GM12878 (cell line): ENCODE data around the gene OR13G1. TPM values are rescaled to one million over a fixed set of nuclear protein-coding genes. Genes with fewer than 3 reads are reported as not detected.

Source experiments
- polyA plus RNA-seq, 11 experiments: library from polyadenylated mRNA; depleted of rRNA in 4 of 11; unstranded in 6 of 11; stranded (reverse) in 5 of 11; fragments of >200 nt; fragmentation: Nextera tagmentation in 4 of 11; fragmentation: Illumina TruSeq in 1 of 11; extraction: Ambion mirVana in 4 of 11; extraction: Trizol in 1 of 11; gene quantifications; 1 replicate in 1 of 11; 2 replicates in 10 of 11; pipeline versions ENCODE4 v1.2.1 to v1.2.3, GENCODE V29; 2011 to 2016; ENCODE audit warnings: inconsistent platforms in 2 of 11, missing spikeins in 2 of 11, low read depth in 1 of 11
- total RNA-seq, 4 experiments: library from RNA; depleted of rRNA in 3 of 4; stranded (reverse); fragments of >200 nt in 3 of 4; fragmentation: Illumina TruSeq in 1 of 4; extraction: Trizol in 1 of 4; gene quantifications; 2 replicates each; pipeline versions ENCODE4 v1.2.1 to v1.2.3, GENCODE V29; 2013 to 2021

OR13G1 gene
- total and polyA plus RNA-seq, 10 of the 15 experiments (the other 5 are each of a cell fraction or from before 2014, with no cell fraction given) = not detected

Other genes starting within 250 kb of the OR13G1 start
Only the 7 nearest of the 15 such genes appear.
- gene GCSAML, start 130.6 kb downstream of the OR13G1 start, total RNA-seq (2014; rRNA removed) = not detected in 2 replicates
- gene GCSAML, start 130.6 kb downstream of the OR13G1 start, total RNA-seq (2014; rRNA removed; fragmentation: Illumina TruSeq; extraction: Trizol) = not detected in 2 replicates
- not detected in 2 replicates for gene GCSAML, start 130.6 kb downstream of the OR13G1 start, total RNA-seq (2021)
- 0.03 and 0.10 TPM in 2 replicates for gene GCSAML, start 130.6 kb downstream of the OR13G1 start, polyA plus RNA-seq (2011; rRNA removed)
- not detected in 2 replicates for gene GCSAML, start 130.6 kb downstream of the OR13G1 start, polyA plus RNA-seq (2014; fragmentation: Illumina TruSeq; extraction: Trizol)
- gene GCSAML, start 130.6 kb downstream of the OR13G1 start, polyA plus RNA-seq (2014; fragmentation: Nextera tagmentation; extraction: Ambion mirVana) = not detected
- gene GCSAML, start 130.6 kb downstream of the OR13G1 start, polyA plus RNA-seq (2014; rRNA removed) = not detected in 2 replicates
- not detected for gene GCSAML, start 130.6 kb downstream of the OR13G1 start, polyA plus RNA-seq (2016; fragmentation: Nextera tagmentation; extraction: Ambion mirVana)
- not detected in 2 replicates for gene OR2G2, start 91.4 kb downstream of the OR13G1 start, total RNA-seq (2014; rRNA removed)
- not detected in 2 replicates for gene OR2G2, start 91.4 kb downstream of the OR13G1 start, total RNA-seq (2014; rRNA removed; fragmentation: Illumina TruSeq; extraction: Trizol)
- gene OR2G2, start 91.4 kb downstream of the OR13G1 start, total RNA-seq (2021) = not detected in 2 replicates
- gene OR2G2, start 91.4 kb downstream of the OR13G1 start, polyA plus RNA-seq (2011; rRNA removed) = not detected in 2 replicates
- not detected in 2 replicates for gene OR2G2, start 91.4 kb downstream of the OR13G1 start, polyA plus RNA-seq (2014; fragmentation: Illumina TruSeq; extraction: Trizol)
- gene OR2G2, start 91.4 kb downstream of the OR13G1 start, polyA plus RNA-seq (2014; fragmentation: Nextera tagmentation; extraction: Ambion mirVana) = not detected
- not detected in 2 replicates for gene OR2G2, start 91.4 kb downstream of the OR13G1 start, polyA plus RNA-seq (2014; rRNA removed)
- gene OR2G2, start 91.4 kb downstream of the OR13G1 start, polyA plus RNA-seq (2016; fragmentation: Nextera tagmentation; extraction: Ambion mirVana) = not detected
- not detected in 2 replicates for gene OR2G3, start 74.2 kb downstream of the OR13G1 start, total RNA-seq (2014; rRNA removed)
- gene OR2G3, start 74.2 kb downstream of the OR13G1 start, total RNA-seq (2014; rRNA removed; fragmentation: Illumina TruSeq; extraction: Trizol) = not detected in 2 replicates
- not detected in 2 replicates for gene OR2G3, start 74.2 kb downstream of the OR13G1 start, total RNA-seq (2021)
- gene OR2G3, start 74.2 kb downstream of the OR13G1 start, polyA plus RNA-seq (2011; rRNA removed) = not detected in 2 replicates
- gene OR2G3, start 74.2 kb downstream of the OR13G1 start, polyA plus RNA-seq (2014; fragmentation: Illumina TruSeq; extraction: Trizol) = not detected in 2 replicates
- not detected for gene OR2G3, start 74.2 kb downstream of the OR13G1 start, polyA plus RNA-seq (2014; fragmentation: Nextera tagmentation; extraction: Ambion mirVana)
- gene OR2G3, start 74.2 kb downstream of the OR13G1 start, polyA plus RNA-seq (2014; rRNA removed) = not detected in 2 replicates
- not detected for gene OR2G3, start 74.2 kb downstream of the OR13G1 start, polyA plus RNA-seq (2016; fragmentation: Nextera tagmentation; extraction: Ambion mirVana)
- gene OR6F1, start 36.9 kb upstream of the OR13G1 start, total RNA-seq (2014; rRNA removed) = not detected in 2 replicates
- not detected in 2 replicates for gene OR6F1, start 36.9 kb upstream of the OR13G1 start, total RNA-seq (2014; rRNA removed; fragmentation: Illumina TruSeq; extraction: Trizol)
- not detected in 2 replicates for gene OR6F1, start 36.9 kb upstream of the OR13G1 start, total RNA-seq (2021)
- not detected in 2 replicates for gene OR6F1, start 36.9 kb upstream of the OR13G1 start, polyA plus RNA-seq (2011; rRNA removed)
- not detected in 2 replicates for gene OR6F1, start 36.9 kb upstream of the OR13G1 start, polyA plus RNA-seq (2014; fragmentation: Illumina TruSeq; extraction: Trizol)
- not detected for gene OR6F1, start 36.9 kb upstream of the OR13G1 start, polyA plus RNA-seq (2014; fragmentation: Nextera tagmentation; extraction: Ambion mirVana)
- gene OR6F1, start 36.9 kb upstream of the OR13G1 start, polyA plus RNA-seq (2014; rRNA removed) = not detected in 2 replicates
- gene OR6F1, start 36.9 kb upstream of the OR13G1 start, polyA plus RNA-seq (2016; fragmentation: Nextera tagmentation; extraction: Ambion mirVana) = not detected
- not detected in 2 replicates for gene OR14K1, start 58.9 kb upstream of the OR13G1 start, total RNA-seq (2014; rRNA removed)
- not detected in 2 replicates for gene OR14K1, start 58.9 kb upstream of the OR13G1 start, total RNA-seq (2014; rRNA removed; fragmentation: Illumina TruSeq; extraction: Trizol)
- not detected in 2 replicates for gene OR14K1, start 58.9 kb upstream of the OR13G1 start, total RNA-seq (2021)
- not detected in 2 replicates for gene OR14K1, start 58.9 kb upstream of the OR13G1 start, polyA plus RNA-seq (2011; rRNA removed)
- gene OR14K1, start 58.9 kb upstream of the OR13G1 start, polyA plus RNA-seq (2014; fragmentation: Illumina TruSeq; extraction: Trizol) = not detected in 2 replicates
- gene OR14K1, start 58.9 kb upstream of the OR13G1 start, polyA plus RNA-seq (2014; fragmentation: Nextera tagmentation; extraction: Ambion mirVana) = not detected
- not detected in 2 replicates for gene OR14K1, start 58.9 kb upstream of the OR13G1 start, polyA plus RNA-seq (2014; rRNA removed)
- not detected for gene OR14K1, start 58.9 kb upstream of the OR13G1 start, polyA plus RNA-seq (2016; fragmentation: Nextera tagmentation; extraction: Ambion mirVana)
- gene OR14A2, start 68.4 kb upstream of the OR13G1 start, total RNA-seq (2014; rRNA removed) = not detected in 2 replicates
- not detected in 2 replicates for gene OR14A2, start 68.4 kb upstream of the OR13G1 start, total RNA-seq (2014; rRNA removed; fragmentation: Illumina TruSeq; extraction: Trizol)
- gene OR14A2, start 68.4 kb upstream of the OR13G1 start, total RNA-seq (2021) = not detected in 2 replicates
- gene OR14A2, start 68.4 kb upstream of the OR13G1 start, polyA plus RNA-seq (2011; rRNA removed) = not detected in 2 replicates
- not detected in 2 replicates for gene OR14A2, start 68.4 kb upstream of the OR13G1 start, polyA plus RNA-seq (2014; fragmentation: Illumina TruSeq; extraction: Trizol)
- not detected for gene OR14A2, start 68.4 kb upstream of the OR13G1 start, polyA plus RNA-seq (2014; fragmentation: Nextera tagmentation; extraction: Ambion mirVana)
- not detected in 2 replicates for gene OR14A2, start 68.4 kb upstream of the OR13G1 start, polyA plus RNA-seq (2014; rRNA removed)
- not detected for gene OR14A2, start 68.4 kb upstream of the OR13G1 start, polyA plus RNA-seq (2016; fragmentation: Nextera tagmentation; extraction: Ambion mirVana)
- gene OR1C1, start 80.8 kb upstream of the OR13G1 start, total RNA-seq (2014; rRNA removed) = not detected in 2 replicates
- gene OR1C1, start 80.8 kb upstream of the OR13G1 start, total RNA-seq (2014; rRNA removed; fragmentation: Illumina TruSeq; extraction: Trizol) = not detected in 2 replicates
- not detected in 2 replicates for gene OR1C1, start 80.8 kb upstream of the OR13G1 start, total RNA-seq (2021)
- not detected in 2 replicates for gene OR1C1, start 80.8 kb upstream of the OR13G1 start, polyA plus RNA-seq (2011; rRNA removed)
- gene OR1C1, start 80.8 kb upstream of the OR13G1 start, polyA plus RNA-seq (2014; fragmentation: Illumina TruSeq; extraction: Trizol) = not detected in 2 replicates
- gene OR1C1, start 80.8 kb upstream of the OR13G1 start, polyA plus RNA-seq (2014; fragmentation: Nextera tagmentation; extraction: Ambion mirVana) = not detected
- not detected in 2 replicates for gene OR1C1, start 80.8 kb upstream of the OR13G1 start, polyA plus RNA-seq (2014; rRNA removed)
- gene OR1C1, start 80.8 kb upstream of the OR13G1 start, polyA plus RNA-seq (2016; fragmentation: Nextera tagmentation; extraction: Ambion mirVana) = not detected